NCI-H2107 treated with DMSO at 0.1 percent for 48 hours (cell line): ENCODE results near the gene KIF27.
"Not testable (repeated sequence)": the region's sequence is repeated elsewhere in the genome, so short reads cannot be mapped to it uniquely, and the experiment has no call there.

ENCODE experiments used
- DNase-seq: peaks from one replicate; lab custom pipeline; 2025; ENCODE audit not compliant: unreplicated experiment; lab: John Stamatoyannopoulos, UW

The KIF27 gene

GRCh38 chr9:83932011-83932410 lies 10.8 kb upstream of the KIF27 start:
- no peak for DNase-seq

GRCh38 chr9:83930881-83931280 lies 9.6 kb upstream of the KIF27 start:
- no peak for DNase-seq

GRCh38 chr9:83927591-83927990 lies 6.4 kb upstream of the KIF27 start:
- DNase-seq: no peak

GRCh38 chr9:83920469-83920926 lies 734 bp downstream of the KIF27 start:
- DNase-seq: peak; percentile 64

GRCh38 chr9:83919111-83919510 lies 2.1 kb downstream of the KIF27 start:
- DNase-seq: no peak

- DNase-seq: not testable (repeated sequence)
These were observed 9.0 kb downstream of the KIF27 start for GRCh38 chr9:83912194-83912593.

- no peak for DNase-seq
These were observed 15.1 kb downstream of the KIF27 start for GRCh38 chr9:83906144-83906543.

- not testable (repeated sequence) for DNase-seq
These were observed 20.6 kb downstream of the KIF27 start for GRCh38 chr9:83900615-83901014.

GRCh38 chr9:83894301-83894700 lies 26.9 kb downstream of the KIF27 start:
- DNase-seq: not testable (repeated sequence)

GRCh38 chr9:83886498-83886897 lies 34.7 kb downstream of the KIF27 start:
- not testable (repeated sequence) for DNase-seq

- not testable (repeated sequence) for DNase-seq
These were observed 35.5 kb downstream of the KIF27 start for GRCh38 chr9:83885559-83886240.

GRCh38 chr9:83881687-83882408 lies 39.4 kb downstream of the KIF27 start:
- not testable (repeated sequence) for DNase-seq

- not testable (repeated sequence) for DNase-seq
These were observed 45.7 kb downstream of the KIF27 start for GRCh38 chr9:83875559-83875958.

- DNase-seq: not testable (repeated sequence)
These were observed 71.3 kb downstream of the KIF27 start for GRCh38 chr9:83849895-83850294.

GRCh38 chr9:83837070-83837643 lies 84.1 kb downstream of the KIF27 start:
- DNase-seq: not testable (repeated sequence)

- not testable (repeated sequence) for DNase-seq
These were observed 90.7 kb downstream of the KIF27 start for GRCh38 chr9:83830426-83831071.

- DNase-seq: not testable (repeated sequence)
These were observed 96.1 kb downstream of the KIF27 start for GRCh38 chr9:83824986-83825623.

- DNase-seq: peak; percentile 48
These were observed 103.6 kb downstream of the KIF27 start, which contains the start of gene GKAP1 for GRCh38 chr9:83817356-83818278. Gene GKAP1, minus strand, starts transcription at chr9:83817769. Its CDS starts 11,252 bp downstream, at chr9:83806517.

- not testable (repeated sequence) for DNase-seq
These were observed 104.2 kb downstream of the KIF27 start for GRCh38 chr9:83817011-83817355.

GRCh38 chr9:83815120-83815519 lies 106.1 kb downstream of the KIF27 start:
- DNase-seq: not testable (repeated sequence)
